Activated T-helper 1 cell treated with anti-CD3 and anti-CD28 coated beads, Interleukin-12 subunit alpha, Interleukin-12 subunit beta, Interleukin-2, Interleukin-4 antibody, amounts not matched to agents 30 ng/mL and 10 ng/mL and 1 ng/mL, durations not matched to agents 14 hours and 24 hours and 36 hours (primary cell): Measurements from ENCODE around the gene SLC34A1. TPM values are rescaled to one million over a fixed set of nuclear protein-coding genes. Genes with fewer than 3 reads are reported as not detected.

Experiments used
- DNase-seq: peaks from one replicate; pipeline ENCODE4 v3.0.0; 2021; ENCODE audit warnings: low spot score
- H3K27ac Mint-ChIP-seq: one replicate; pipeline ENCODE4 v1.8.0; 2021; ENCODE audit warnings: mild to moderate bottlenecking, mixed read lengths
- H3K27me3 Mint-ChIP-seq: one replicate; pipeline ENCODE4 v1.8.0; 2022; ENCODE audit warnings: mild to moderate bottlenecking, moderate library complexity, mixed read lengths; ENCODE audit not compliant: insufficient read depth
- H3K36me3 Mint-ChIP-seq: one replicate; pipeline ENCODE4 v1.8.0; 2021; ENCODE audit warnings: low read depth, mixed read lengths
- H3K4me1 Mint-ChIP-seq: one replicate; pipeline ENCODE4 v1.8.0; 2021; ENCODE audit warnings: low read depth, mixed read lengths
- H3K4me3 Mint-ChIP-seq: one replicate; pipeline ENCODE4 v1.8.0; 2021; ENCODE audit warnings: mild to moderate bottlenecking, moderate library complexity, mixed read lengths
- H3K9me3 Mint-ChIP-seq: one replicate; pipeline ENCODE4 v1.8.0; 2021; ENCODE audit warnings: mixed read lengths
- intact Hi-C: fragments of 100-400 bp; cut with micrococcal nuclease; formaldehyde crosslinking; loops from one replicate; pipeline ENCODE4 v1.15.1; 2024
- total RNA-seq: library from RNA; stranded (reverse); gene quantifications from 2 replicates; pipeline ENCODE4 v1.2.3, GENCODE V29; 2022

The SLC34A1 gene
- total RNA-seq, 1 donor from 2014 or later, result 0.26 TPM

DNA sequence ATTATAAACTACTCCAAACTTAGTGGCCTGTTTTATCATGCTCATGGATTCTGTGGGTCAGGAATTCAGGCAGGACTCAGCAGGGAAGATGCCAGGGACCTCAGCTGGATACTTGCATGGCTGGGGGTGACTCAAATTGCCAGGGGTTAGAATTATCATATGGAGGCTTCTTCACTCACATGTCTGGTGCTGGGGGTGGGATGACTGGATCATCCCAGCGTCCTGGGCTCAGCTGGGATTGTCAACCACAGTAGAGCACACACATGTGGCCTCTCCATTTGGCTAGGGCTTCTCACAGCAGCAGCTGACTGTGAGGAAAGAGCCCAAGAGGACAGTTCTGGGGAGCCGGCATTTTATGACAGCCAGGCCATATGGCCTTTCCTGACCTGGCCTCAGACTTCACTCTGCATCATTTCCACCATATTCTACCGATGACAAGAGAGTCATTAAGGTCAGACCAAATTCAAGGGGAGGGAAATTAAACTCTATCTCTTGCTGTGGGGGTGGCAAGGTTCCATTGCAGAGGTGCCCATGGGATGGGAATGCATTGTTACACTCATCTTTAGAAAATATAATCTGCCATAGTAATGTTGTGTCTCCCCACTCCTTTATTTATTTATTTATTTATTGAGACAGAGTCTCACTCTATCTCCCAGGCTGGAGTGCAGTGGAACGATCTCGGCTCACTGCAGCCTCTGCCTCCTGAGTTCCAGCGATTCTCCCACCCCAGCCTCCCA lies 37.0 kb downstream of the SLC34A1 start:
- peaks cover 17% of the 10 kb centered on the region for H3K4me1 Mint-ChIP-seq
- intact Hi-C loops, result no loop called here
- no peak for DNase-seq

DNA sequence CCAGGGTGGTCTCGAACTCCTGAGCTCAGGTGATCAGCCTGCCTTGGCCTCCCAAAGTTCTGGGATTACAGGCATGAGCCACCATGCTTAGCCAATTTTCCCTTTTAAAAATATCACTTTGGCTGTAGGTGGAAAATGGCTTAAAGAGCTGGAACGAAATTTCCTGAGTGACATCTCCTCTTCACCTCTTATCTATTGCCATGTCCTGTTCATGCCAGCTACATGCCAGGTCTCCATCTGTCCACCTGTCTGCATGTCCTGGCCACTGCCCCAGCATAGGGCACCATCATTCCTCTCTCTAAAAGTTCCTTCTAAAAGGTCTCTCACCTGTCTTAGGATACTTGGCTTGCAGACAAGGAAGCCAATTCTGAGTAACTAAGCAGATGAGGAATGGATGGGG lies 39.4 kb downstream of the SLC34A1 start:
- no peaks in the 10 kb centered on the region for H3K9me3 Mint-ChIP-seq
- intact Hi-C loops, result no loop called here
- no peak overlapping the region for H3K27ac Mint-ChIP-seq
- H3K4me1 Mint-ChIP-seq, result peaks cover 28% of the 10 kb centered on the region
- DNase-seq, result no peak
- peaks cover 5% of the 10 kb centered on the region for H3K36me3 Mint-ChIP-seq
- no peak overlapping the region for H3K4me3 Mint-ChIP-seq
- H3K27me3 Mint-ChIP-seq, result no peaks in the 10 kb centered on the region

More for the DNA sequence above, 37.0 kb downstream of the SLC34A1 start:
- H3K27ac Mint-ChIP-seq, result no peak overlapping the region
- no peak overlapping the region for H3K4me3 Mint-ChIP-seq
- no peaks in the 10 kb centered on the region for H3K9me3 Mint-ChIP-seq
- H3K27me3 Mint-ChIP-seq, result peaks cover 2% of the 10 kb centered on the region
- no peaks in the 10 kb centered on the region for H3K36me3 Mint-ChIP-seq

DNA sequence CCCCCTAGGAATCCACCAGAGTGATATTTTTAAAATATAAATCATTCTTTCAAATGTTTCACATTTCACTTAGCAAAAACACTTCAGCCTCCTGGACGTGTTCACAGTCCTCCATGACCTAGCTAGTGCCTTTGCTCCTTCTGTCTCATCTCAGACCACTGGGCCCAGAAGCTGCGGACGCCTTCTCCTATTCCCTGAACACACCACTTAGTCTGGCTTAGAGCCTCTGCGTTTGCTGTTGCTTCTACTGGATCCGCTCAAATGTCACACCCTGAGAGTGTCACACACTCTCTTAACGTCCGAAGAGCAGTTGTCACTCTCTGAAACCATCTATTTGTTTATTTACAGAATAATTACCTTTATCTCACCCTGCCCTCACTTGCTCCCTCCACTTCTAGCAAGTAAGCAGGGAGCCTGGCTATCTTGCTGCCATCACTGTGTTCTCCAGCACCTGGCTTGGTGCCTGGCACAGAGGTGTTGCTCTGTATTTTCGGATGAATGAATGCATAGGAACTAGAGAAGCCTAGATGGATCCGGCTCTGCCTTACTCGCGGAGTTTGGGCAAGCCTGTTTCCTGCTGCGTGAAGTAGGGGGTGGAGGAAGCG lies 41.1 kb downstream of the SLC34A1 start:
- Mint-ChIP-seq H3K27me3 (no peaks in the 10 kb centered on the region), H3K4me3 (peak overlapping the region; percentile 86), H3K9me3 (no peaks in the 10 kb centered on the region), H3K27ac (peak overlapping the region; percentile 94), H3K36me3 (peaks cover 15% of the 10 kb centered on the region), H3K4me1 (peaks cover 45% of the 10 kb centered on the region)
- intact Hi-C loops, result loop anchor here (5.0 kb wide), 1 partner anchor 167 kb away; the partner anchor contains the start of gene TMED9
- DNase-seq, result no peak

DNA sequence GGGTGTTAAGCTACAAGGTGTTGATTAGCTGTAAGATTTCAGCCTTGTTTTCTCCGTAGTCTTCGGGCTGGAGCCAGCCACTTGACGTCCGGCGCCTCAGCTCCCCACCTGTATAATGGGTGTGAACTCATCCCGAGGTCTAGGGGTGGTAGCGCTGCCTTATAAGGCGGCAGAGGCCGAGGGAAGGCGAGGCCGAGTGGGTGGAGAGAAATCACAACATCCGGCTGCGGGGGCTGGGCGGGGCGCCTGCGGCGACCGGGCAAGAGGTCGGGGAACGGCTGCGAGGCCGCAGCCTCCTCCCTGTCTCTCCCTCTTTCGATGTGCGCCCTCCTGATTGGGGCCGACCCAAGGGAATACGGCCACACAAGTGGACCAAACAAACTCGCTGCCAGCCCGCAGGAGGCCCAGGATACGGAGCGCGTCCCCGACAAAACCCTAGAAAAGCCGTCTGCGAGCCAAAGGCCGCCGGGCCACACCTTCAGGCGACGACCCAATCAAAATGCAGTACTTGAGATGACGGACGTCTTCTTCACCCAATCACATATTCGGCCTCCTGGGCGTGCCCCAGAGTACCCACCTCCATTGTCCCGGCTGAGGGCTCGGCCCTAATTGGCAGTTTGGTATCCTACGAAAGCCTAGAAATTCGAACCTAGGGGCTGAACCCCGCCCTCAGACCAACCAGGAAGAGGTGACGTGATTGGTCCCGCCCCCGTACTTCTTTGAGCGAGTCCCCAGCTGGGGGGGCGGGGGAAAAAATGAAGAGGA lies 41.7 kb downstream of the SLC34A1 start:
- H3K27me3 Mint-ChIP-seq, result no peaks in the 10 kb centered on the region

DNA sequence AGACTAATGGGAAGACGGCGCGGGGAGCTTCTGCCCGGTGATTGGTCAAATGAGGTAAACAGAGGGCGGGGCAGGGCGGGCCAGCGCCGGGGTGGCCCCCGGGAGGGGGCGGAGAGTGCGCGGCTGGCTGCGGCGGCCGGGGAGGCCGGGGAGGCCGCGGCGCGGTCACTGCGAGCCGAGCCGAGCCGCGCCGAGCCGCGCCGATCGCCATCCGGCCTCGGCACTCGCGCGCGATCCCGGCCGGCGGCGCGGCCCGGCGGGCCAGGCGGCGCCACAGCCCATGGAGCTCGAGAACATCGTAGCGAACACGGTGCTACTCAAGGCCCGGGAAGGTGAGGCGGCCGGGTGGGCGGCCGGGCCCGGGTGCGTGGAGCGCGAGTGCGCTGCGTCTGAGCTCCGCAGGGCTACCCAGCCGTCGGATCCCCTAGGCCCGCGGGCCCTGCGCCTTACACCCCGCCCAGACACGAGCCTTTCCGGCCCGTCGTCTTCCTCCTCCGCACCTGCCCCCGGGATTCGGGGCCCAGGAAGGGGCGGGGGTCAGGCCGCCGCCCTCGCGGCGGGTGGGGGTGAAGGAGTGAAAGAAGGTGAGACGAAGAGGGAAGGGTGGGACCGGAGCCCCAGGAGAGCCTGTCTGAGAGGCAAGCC lies 42.5 kb downstream of the SLC34A1 start, which contains the start of gene GRK6:
TSS of gene GRK6 (plus strand) at position 111 of the 645 bp plus-strand sequence. CDS start at position 281, 170 bp downstream.
- peak; percentile 67 for DNase-seq
- Mint-ChIP-seq H3K27ac (peak within 1 kb of the TSS; percentile 94), H3K4me3 (peak within 1 kb of the TSS; percentile 95), H3K4me1 (peaks cover 58% of the 10 kb centered on the region), H3K36me3 (peaks cover 21% of the 10 kb centered on the region), H3K27me3 (no peaks in the 10 kb centered on the region), H3K9me3 (no peaks in the 10 kb centered on the region)
- intact Hi-C loops, result loop anchor here (1.0 to 5.0 kb wide), 8 partner anchors 8 to 889 kb away; partner anchors contain the start of genes DDX41, PDLIM7, RGS14 and RNF44

More for the DNA sequence above, 41.7 kb downstream of the SLC34A1 start:
- H3K4me1 Mint-ChIP-seq, result peaks cover 51% of the 10 kb centered on the region
- H3K36me3 Mint-ChIP-seq, result peaks cover 20% of the 10 kb centered on the region
- peak; percentile 99 for DNase-seq
- intact Hi-C loops, result loop anchor here (1.0 to 5.0 kb wide), 8 partner anchors 8 to 889 kb away; partner anchors contain the start of genes DDX41, PDLIM7, RGS14 and RNF44
- no peaks in the 10 kb centered on the region for H3K9me3 Mint-ChIP-seq
- H3K27ac Mint-ChIP-seq, result peak overlapping the region; percentile 94
- H3K4me3 Mint-ChIP-seq, result peak overlapping the region; percentile 86

DNA sequence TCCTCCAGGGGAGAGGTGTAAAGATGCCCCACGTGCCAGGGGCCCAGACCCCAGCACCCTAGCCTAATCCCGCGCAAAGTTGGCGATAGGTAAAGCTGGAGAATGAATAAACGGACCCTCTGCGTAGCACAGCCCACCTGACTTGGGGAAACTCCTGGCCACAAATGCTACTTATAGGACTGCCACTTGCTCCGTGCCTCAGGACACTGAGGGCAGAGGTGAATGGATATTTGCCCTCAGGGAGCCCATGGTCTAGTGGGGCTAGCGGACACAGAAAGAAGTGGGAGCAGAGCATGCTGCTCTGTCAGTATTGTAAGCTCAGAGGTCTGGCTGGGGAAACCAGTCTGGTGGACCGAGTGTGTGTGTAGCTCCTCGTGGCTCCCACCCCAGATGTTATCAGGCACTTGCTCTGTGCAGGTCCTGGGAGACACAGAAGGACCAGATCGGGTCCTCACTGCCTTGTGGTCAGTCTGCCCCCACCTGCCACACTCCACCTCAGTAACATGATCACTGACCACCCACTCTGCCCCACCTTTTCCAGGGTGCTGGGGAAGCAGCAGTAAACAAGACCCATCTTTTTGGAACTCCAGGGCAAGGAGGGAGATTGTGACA lies 43.1 kb downstream of the SLC34A1 start:
- peak overlapping the region; percentile 90 for H3K27ac Mint-ChIP-seq
- H3K4me3 Mint-ChIP-seq, result peak overlapping the region; percentile 95
- no peaks in the 10 kb centered on the region for H3K27me3 Mint-ChIP-seq
- H3K4me1 Mint-ChIP-seq, result peaks cover 64% of the 10 kb centered on the region
- peaks cover 25% of the 10 kb centered on the region for H3K36me3 Mint-ChIP-seq
- DNase-seq, result no peak
- intact Hi-C loops, result loop anchor here (2.0 to 5.0 kb wide), 3 partner anchors 71 to 165 kb away; partner anchors contain the start of genes DDX41, RGS14 and TMED9
- no peaks in the 10 kb centered on the region for H3K9me3 Mint-ChIP-seq

DNA sequence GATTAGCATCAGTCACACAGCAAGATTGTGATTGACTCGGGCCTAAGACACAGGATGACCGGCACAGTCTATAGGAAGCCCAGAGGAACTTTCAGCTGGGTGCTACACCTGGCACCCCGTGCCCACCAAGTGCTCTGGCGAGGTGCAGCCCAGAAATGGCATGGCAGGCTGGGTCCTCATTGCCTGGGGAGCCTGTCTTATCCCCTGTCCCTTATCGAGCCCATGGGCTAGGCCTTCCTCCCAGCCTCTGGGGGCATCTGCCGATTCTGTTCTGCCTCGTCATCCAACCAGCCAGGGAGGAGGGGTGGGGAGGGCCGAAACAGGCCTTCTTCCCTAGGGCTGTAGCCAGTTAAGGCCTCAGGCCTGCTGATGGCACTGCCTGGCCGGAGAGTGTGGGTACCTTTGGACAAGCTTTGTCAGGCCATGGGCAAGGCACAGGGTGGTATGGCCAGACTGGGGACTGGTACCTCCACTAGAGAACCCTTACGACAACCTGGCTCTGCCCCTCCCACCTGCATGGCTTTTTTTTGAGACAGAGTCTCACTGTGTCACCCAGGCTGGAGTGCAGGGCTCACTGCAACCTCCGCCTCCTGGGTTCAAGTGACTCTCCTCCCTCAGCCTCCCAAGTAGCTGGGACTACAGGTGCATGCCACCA lies 43.8 kb downstream of the SLC34A1 start:
- H3K27me3 Mint-ChIP-seq, result no peaks in the 10 kb centered on the region
- DNase-seq, result no peak
- peaks cover 64% of the 10 kb centered on the region for H3K4me1 Mint-ChIP-seq
- intact Hi-C loops, result loop anchor here (2.0 to 5.0 kb wide), 3 partner anchors 71 to 164 kb away; partner anchors contain the start of genes DDX41, RGS14 and TMED9
- H3K9me3 Mint-ChIP-seq, result no peaks in the 10 kb centered on the region
- peaks cover 25% of the 10 kb centered on the region for H3K36me3 Mint-ChIP-seq
- peak overlapping the region; percentile 95 for H3K4me3 Mint-ChIP-seq
- peak overlapping the region; percentile 90 for H3K27ac Mint-ChIP-seq

DNA sequence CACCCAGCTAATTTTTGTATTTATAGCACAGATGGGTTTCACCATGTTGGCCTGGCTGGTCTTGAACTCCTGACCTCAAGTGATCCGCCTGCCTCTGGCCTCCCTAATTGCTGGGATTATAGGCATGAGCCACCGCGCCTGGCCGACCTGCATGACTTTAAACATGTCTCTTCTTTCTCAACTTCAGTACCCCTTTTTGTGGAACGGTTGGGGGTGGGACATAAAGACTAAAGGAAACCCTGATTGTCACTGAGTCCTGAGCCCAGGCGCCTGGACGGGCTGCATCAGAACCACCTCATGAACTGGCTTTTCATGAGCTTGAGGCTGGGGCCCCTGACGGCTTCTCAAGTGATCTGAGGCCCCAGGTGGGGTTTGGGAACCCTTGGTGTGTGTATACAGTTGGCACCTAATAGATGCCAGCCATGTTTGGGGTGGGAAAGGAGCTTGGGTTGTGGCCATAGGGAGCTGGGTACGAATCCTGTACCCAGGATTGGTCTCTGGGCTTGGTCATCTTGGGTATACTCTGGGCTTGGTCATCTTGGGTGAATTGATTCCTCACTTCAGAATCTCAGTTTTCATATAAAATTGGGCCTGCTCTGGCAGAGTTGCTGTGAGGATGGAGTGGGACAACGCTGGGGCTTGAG lies 44.5 kb downstream of the SLC34A1 start:
- Mint-ChIP-seq H3K4me3 (peak overlapping the region; percentile 95), H3K36me3 (peaks cover 27% of the 10 kb centered on the region), H3K27ac (peak overlapping the region; percentile 90), H3K9me3 (no peaks in the 10 kb centered on the region), H3K4me1 (peaks cover 64% of the 10 kb centered on the region), H3K27me3 (no peaks in the 10 kb centered on the region)
- DNase-seq, result no peak
- intact Hi-C loops, result loop anchor here (1.0 to 5.0 kb wide), 5 partner anchors 18 to 164 kb away; partner anchors contain the start of genes PRR7 and TMED9

DNA sequence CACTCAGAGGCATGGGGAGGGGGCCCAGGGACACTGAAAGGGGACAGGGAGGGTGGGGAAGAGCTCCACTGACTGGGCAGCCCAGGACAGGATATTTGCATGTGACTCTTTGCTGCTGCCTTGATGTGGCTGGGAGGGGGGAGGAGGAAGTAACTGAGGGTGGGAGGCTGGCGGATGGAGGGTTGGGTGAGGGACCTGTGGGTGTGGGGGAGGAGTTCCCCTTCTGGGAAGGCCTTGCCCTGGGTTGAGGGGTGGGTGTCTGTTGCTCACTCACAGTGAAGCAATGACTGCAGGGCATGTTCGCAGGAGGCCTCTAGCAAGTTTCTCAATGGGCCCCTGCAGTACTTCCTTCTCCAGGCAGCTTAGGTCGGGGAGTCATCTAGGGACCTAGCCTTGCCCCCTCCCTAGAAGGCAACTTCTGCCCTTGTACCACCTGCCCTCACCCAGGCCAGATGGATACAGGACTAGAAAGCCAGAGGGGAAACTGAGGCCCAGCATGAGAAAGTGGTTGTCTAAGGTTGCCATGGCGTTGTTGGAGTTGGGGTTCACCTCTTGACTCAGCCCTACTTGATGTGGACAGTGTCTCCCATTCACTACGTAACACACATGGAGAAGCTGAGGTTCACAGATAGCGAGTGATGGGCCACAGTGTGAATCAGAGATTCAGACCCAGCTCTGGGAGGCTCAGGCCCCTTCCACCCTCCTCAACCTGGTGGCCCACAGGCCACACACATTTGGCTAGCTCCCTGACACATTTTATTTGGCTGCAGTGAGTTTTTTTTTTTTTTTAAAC lies 45.2 kb downstream of the SLC34A1 start:
- H3K27ac Mint-ChIP-seq, result peak overlapping the region; percentile 90
- H3K4me3 Mint-ChIP-seq, result peak overlapping the region; percentile 95
- peaks cover 67% of the 10 kb centered on the region for H3K4me1 Mint-ChIP-seq
- no peaks in the 10 kb centered on the region for H3K27me3 Mint-ChIP-seq
- intact Hi-C loops, result loop anchor here (1.0 to 5.0 kb wide), 5 partner anchors 17 to 163 kb away; partner anchors contain the start of genes PRR7 and TMED9
- peaks cover 33% of the 10 kb centered on the region for H3K36me3 Mint-ChIP-seq
- H3K9me3 Mint-ChIP-seq, result no peaks in the 10 kb centered on the region
- DNase-seq, result peak; percentile 77

DNA sequence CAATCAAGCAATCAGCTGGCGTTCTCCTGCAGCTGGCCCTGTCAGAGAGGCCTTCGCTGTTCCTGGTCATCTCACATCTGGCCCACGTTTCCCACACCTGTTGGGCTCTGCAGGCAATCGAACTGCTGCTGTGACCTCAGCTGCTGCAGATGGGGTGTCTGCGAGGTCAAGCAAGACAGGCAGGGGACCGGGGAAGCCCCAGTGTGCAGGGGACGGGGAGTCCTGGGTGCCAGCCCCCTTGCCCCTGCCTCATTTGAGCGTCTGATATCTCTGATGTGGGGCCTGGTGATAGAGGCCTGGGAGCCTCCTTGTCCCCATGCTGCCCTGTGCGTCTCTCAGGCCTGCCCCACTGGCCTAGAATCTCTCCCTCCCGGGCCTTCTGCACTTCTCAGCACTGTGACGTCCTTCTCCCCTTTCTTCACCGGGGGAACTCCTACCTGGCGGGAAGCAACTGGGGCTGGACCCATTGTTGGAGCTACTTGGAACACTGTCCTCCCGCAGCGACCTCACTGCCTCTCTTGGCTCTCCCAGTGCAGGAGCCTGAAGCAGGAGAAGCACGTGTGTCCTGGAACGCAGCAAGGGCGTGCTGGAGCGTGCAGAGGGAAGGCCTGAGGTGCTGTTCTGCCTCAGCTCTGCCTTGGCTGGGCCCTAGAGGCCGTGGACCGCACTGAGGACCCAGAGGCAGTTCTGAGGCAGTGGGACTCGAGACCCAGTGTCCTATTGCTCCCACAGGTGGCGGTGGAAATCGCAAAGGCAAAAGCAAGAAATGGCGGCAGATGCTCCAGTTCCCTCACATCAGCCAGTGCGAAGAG lies 46.1 kb downstream of the SLC34A1 start:
- peak overlapping the region; percentile 90 for H3K27ac Mint-ChIP-seq
- no peak for DNase-seq
- no peaks in the 10 kb centered on the region for H3K27me3 Mint-ChIP-seq
- intact Hi-C loops, result no loop called here
- H3K4me3 Mint-ChIP-seq, result peak overlapping the region; percentile 95
- peaks cover 40% of the 10 kb centered on the region for H3K36me3 Mint-ChIP-seq
- H3K4me1 Mint-ChIP-seq, result peaks cover 65% of the 10 kb centered on the region
- H3K9me3 Mint-ChIP-seq, result no peaks in the 10 kb centered on the region
